ENCODE data around the gene CXCR6.

DNA sequence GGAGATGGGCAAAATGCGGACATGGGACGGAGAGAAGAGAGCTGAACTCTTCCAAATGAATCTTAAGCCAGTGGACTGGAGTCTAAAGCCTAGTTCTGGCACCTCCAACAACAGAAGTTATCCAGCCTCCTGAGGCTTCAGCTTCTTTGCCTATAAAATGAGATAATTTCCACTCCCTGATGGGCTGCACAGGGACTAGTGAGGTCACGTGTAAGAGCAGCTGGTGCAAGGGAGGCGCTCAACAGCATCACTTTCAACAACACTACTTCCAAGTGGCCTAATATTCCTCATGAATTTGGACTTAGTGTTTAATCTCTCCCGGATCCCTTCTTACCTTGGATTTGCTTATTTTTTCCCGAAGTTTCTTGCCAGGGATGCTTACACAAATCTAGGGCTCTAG lies 8.7 kb downstream of the CXCR6 start:
- TF ChIP-seq POLR2A (IDR thresholded peaks at IDR 0.05; ENCODE audit: low read length), result no peak
- no peak for TF ChIP-seq GATA1 (IDR thresholded peaks at IDR 0.05; ENCODE audit: low read depth, low read length)
